ENCODE measurements around the gene POLR2J3. TPM values are rescaled to one million over a fixed set of nuclear protein-coding genes. Genes with fewer than 3 reads are reported as not detected.
A peak's percentile ranks its signal among the peaks of the same experiment; 100 is the strongest.
"Not testable (repeated sequence)": the region's sequence is repeated elsewhere in the genome, so short reads cannot be mapped to it uniquely, and the experiment has no call there.

The POLR2J3 gene
- total and polyA plus RNA-seq, 2 of the 8 experiments (the other 6 are each of a cell fraction or from before 2014, with no cell fraction given) = 18.7 to 24.6 TPM

DNA sequence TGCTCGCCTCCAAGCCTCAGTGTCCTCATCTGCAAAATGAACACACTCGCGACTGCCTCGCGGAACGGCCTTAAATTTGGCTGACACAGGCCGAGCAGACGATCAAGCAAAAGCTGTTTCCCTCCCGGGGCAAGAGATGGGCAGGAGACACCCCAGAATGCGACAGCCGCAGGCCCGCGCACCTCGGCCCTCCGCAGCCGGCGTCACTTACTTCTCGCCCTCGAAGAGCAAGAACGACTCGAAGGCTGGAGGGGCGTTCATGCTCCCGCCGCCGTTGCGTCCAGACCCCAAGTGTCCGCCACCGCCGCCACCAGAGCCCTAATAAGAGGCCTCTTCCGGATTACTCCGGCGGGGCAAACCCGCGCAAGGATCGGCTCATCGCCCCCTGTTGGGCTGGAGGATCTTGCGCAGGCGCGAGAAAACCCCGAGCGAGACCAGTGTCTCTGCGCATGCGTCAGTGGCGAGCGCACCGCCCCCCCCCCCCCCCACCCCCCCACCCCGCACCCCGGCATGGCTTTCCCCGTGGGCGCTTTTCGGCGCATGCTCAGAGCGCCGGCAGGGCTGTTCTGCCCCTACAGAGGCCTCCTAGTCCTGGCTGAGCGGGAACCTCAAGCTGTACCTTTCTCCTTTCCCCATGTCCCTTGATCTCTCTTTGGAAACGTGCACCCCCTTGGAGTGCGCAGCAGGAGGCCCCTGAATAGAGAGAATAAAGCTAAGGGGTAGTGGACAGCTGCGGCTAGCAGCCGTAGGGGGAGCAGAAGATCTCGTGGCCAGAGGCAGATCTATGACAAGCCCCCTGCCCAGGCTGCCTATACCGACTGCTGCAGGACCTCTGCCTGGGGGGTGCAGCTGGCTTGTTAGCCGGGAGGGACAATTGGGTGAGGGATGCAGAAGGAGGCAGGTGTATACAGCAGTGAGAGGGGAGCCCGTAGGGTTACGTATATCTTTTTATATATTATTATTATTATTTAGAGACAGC, at the start of gene POLR2J3 (continued):
- TF ChIP-seq KDM5A (IDR thresholded peaks at IDR 0.05; ENCODE audit: low read length) = peak; percentile 29; the same call in 1 of the 2 replicates
- TF ChIP-seq SP2 (IDR thresholded peaks at IDR 0.05; ENCODE audit: low read length) = peak; percentile 24; the same call in 1 of the 2 replicates
- TF ChIP-seq EGR1 (IDR thresholded peaks at IDR 0.05; ENCODE audit: borderline replicate concordance, low read depth, low read length) = 0 out of 2 replicates have a peak, but pooled peaks have one; percentile 37
- TF ChIP-seq TAF1 (IDR thresholded peaks at IDR 0.05; ENCODE audit: low read depth, low read length) = peak; percentile 77

DNA sequence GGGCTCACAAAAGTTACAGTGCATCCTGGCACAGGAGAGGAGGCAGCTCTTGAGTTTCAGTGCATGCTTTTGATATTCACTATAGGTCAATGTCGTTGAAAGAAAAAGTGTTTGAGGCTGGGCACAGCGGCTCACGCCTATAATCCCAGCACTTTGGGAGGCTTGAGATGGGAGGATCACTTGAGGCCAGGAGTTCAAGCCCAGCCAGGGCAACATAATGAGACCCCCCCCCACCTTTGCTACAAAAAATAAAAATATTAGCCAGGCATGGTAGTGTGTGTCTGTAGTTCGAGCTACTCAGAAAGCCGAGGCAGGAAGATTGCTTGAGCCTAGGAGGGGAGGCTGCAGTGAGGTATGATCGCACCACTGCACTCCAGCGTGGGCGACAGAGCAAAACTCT, 45.7 kb upstream of the POLR2J3 start:
- H3K9ac ChIP-seq (replicated peaks in 1 of 4; ENCODE audit: extremely low read depth in 1 of 4, low read depth in 3 of 4, low read length in 3 of 4); H3K23me2 ChIP-seq (ENCODE audit: low read depth, low read length); H3K4me2 ChIP-seq (ENCODE audit: insufficient read depth in 1 of 2, low read depth in 2 of 2, low read length in 2 of 2); H3K18ac ChIP-seq (ENCODE audit: extremely low read depth, low read length); H3K9me3 ChIP-seq (ENCODE audit: insufficient read depth in 2 of 2, low read depth in 1 of 2, low read length in 1 of 2); H2AK5ac ChIP-seq (ENCODE audit: low read depth, low read length); H2BK120ac ChIP-seq (replicated peaks; ENCODE audit: low read depth, low read length); FAIRE-seq; H2BK12ac ChIP-seq (ENCODE audit: low read depth, low read length); H3K14ac ChIP-seq (ENCODE audit: insufficient read length); H4K20me1 ChIP-seq (replicated peaks in 1 of 2; ENCODE audit: control insufficient read depth in 1 of 2, insufficient read depth in 2 of 2, low read length in 2 of 2); DNase-seq (ENCODE audit: low read depth in 1 of 2, low spot score in 2 of 2); CTCF ChIA-PET (ENCODE audit: partially characterized antibody); H3K4ac ChIP-seq (replicated peaks; ENCODE audit: insufficient read length, low read depth, low read length); H3K56ac ChIP-seq (replicated peaks; ENCODE audit: insufficient read length, low read depth, low read length); H3K23ac ChIP-seq (ENCODE audit: insufficient read length); H2BK20ac ChIP-seq (ENCODE audit: low read length); H3K27me3 ChIP-seq (replicated peaks in 1 of 4; ENCODE audit: control insufficient read depth in 3 of 4, extremely low read depth in 1 of 4, insufficient read depth in 3 of 4, low read length in 3 of 4); H4K8ac ChIP-seq (ENCODE audit: extremely low read depth, insufficient read depth, low read length); H4K5ac ChIP-seq (ENCODE audit: insufficient read length, low read depth, low read length); H2BK15ac ChIP-seq (ENCODE audit: low read length); H3K36me3 ChIP-seq (ENCODE audit: control insufficient read depth in 2 of 4, insufficient read depth in 4 of 4, low read length in 3 of 4); H2BK5ac ChIP-seq (ENCODE audit: low read depth, low read length); H3K4me3 ChIP-seq (ENCODE audit: extremely low read depth in 1 of 4, insufficient read depth in 2 of 4, low read depth in 3 of 4, low read length in 4 of 4); H2AFZ ChIP-seq (ENCODE audit: low read length); H3K27ac ChIP-seq (ENCODE audit: low read depth, low read length); POLR2A ChIA-PET (ENCODE audit: partially characterized antibody); H3K79me1 ChIP-seq (ENCODE audit: low read depth, low read length); H3K79me2 ChIP-seq (ENCODE audit: control insufficient read depth in 1 of 2, insufficient read depth in 2 of 2, low read length in 2 of 2); H3K4me1 ChIP-seq (replicated peaks in 1 of 4; ENCODE audit: control insufficient read depth in 3 of 4, insufficient read depth in 4 of 4, low read length in 3 of 4); H4K91ac ChIP-seq (replicated peaks; ENCODE audit: insufficient read length, low read length): not testable (repeated sequence)
- 86% methylated on average over 3 of the region's 8 CpGs; no CpG with 5 or more reads in 1 of the 2 experiments for WGBS, 2 experiments (ENCODE audit: extremely low coverage in 1 of 2, insufficient coverage in 1 of 2, insufficient read length in 1 of 2, insufficient replicate concordance in 2 of 2, low coverage in 1 of 2, low lambda C conversion rate in 2 of 2, missing lambda C conversion rate in 1 of 2)
